AG09319 (cell line): ENCODE results near the gene PPP4R2.
A peak's percentile ranks its signal among the peaks of the same experiment; 100 is the strongest.

Source experiments
- DNase-seq: peaks from one replicate; pipeline ENCODE4 v3.0.0-alpha.2; 2010; ENCODE audit warnings: low read depth; ENCODE audit errors: extremely low read depth
- TF ChIP-seq, protein P1 (sequence below): IDR thresholded peaks from 2 replicates; pipeline ENCODE4 v1.5.1; 2011; ENCODE audit warnings: low read depth, mild to moderate bottlenecking, inconsistent platforms, low read length, moderate library complexity

Gene PPP4R2

DNA sequence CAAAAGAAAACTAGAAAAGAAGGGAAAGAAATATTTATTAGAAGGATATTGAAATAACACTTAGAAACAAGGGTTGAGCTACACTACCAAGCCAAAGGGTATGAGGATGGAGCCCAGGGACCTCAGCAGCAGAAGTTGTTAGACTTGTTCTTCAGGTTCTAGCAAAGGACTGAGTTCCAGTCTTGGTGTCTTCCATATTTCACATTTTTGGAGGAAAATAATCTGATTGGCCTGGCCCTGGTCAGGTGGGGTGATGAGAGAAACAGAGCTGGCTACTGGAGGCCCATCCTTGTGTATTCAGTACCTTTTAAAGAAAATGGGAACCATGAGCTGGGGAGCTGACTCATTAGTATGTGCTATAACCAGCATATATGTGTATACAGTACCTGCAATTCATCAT is 28.2 kb downstream of the PPP4R2 start:
- TF ChIP-seq, protein P1, sequence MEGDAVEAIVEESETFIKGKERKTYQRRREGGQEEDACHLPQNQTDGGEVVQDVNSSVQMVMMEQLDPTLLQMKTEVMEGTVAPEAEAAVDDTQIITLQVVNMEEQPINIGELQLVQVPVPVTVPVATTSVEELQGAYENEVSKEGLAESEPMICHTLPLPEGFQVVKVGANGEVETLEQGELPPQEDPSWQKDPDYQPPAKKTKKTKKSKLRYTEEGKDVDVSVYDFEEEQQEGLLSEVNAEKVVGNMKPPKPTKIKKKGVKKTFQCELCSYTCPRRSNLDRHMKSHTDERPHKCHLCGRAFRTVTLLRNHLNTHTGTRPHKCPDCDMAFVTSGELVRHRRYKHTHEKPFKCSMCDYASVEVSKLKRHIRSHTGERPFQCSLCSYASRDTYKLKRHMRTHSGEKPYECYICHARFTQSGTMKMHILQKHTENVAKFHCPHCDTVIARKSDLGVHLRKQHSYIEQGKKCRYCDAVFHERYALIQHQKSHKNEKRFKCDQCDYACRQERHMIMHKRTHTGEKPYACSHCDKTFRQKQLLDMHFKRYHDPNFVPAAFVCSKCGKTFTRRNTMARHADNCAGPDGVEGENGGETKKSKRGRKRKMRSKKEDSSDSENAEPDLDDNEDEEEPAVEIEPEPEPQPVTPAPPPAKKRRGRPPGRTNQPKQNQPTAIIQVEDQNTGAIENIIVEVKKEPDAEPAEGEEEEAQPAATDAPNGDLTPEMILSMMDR: no peak
- DNase-seq: no peak

DNA sequence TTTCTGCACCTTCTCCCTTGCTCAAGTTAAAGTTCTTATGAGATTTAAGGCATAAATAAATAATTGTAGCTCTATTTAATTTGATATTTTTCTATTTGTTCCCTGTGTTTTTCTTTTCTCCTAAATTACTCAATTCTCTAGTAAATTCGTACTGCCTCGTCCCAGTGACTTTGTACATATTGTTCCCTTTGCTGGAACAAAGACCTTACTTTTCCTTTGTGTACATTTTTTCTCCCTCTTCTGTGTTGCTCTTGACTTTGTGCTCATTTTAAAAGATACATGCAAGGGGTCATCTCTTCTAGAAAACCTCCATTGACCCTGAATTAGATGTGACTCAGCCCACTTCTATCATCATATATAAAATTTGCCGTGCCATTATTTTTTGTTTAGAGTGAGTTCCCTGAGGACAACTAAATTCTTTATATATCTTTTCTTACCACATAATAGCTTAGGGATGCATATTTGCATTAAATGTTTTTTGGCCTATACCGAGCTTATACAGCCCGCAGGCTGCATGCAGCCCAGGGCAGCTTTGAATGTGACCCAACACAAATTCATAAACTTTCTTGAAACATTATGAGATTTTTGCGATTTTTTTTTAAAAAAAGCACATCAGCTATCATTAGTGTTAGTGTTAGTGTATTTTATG is 29.6 kb downstream of the PPP4R2 start:
- TF ChIP-seq, protein P1: no peak
- no peak for DNase-seq

DNA sequence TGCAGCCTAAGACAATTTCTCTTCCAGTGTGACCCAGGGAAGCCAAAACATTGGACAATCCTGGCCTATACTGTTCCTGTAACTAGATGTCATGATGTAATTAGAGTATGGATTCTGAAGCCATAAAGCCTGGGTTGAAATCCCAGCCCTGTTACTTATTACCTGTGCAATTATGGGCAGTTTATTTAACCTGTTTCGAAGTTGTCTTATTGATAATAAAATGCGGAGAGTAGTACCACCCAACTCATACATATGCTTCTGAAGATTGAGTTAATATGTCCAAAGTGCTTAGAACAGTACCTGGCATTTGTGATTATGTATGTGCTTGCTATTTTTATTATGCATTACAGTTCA is 30.1 kb downstream of the PPP4R2 start:
- TF ChIP-seq, protein P1: no peak
- no peak for DNase-seq

DNA sequence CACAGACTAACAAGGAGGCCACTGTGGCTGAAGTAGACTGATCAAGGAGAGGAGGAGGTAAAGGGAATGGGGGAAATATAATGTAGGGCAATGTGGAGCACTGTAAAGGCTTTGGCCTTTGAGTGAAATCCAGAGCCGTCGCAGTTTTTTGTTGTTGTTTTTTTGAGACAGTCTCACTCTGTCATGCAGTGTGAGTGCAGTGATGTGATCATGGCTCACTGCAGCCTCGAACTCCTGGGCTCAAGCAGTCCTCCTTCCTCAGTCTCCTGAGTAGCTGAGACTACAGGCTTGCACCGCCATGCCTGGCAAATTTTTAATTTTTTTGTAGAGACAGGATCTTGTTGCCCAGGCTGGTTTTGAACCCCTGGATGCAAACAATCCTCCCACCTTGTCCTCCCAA is 32.2 kb downstream of the PPP4R2 start:
- TF ChIP-seq, protein P1: no peak
- no peak for DNase-seq

DNA sequence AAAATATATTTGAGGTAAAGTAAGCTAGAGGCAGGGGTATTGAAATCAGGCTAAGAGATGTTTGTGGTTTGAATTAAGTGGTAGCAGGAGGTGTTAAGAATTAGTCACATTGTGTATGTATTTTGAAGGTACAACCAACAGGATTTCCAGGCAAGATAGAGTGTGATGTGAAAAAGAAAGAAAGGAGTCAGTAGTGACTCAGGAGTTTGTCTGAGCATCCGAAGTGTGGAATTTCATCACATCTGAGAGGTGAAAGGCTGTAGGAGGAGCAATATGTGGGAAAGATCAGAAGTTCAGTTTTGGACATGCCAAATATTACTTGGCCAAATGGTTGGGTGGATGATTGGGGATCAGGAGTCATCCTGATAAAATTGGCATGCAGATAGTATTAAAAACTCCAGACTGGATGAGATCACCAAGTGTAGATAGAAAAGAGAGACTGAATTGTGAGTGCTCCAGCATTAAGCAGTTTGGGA is 32.7 kb downstream of the PPP4R2 start:
- peak; percentile 20 for DNase-seq
- TF ChIP-seq, protein P1: no peak

DNA sequence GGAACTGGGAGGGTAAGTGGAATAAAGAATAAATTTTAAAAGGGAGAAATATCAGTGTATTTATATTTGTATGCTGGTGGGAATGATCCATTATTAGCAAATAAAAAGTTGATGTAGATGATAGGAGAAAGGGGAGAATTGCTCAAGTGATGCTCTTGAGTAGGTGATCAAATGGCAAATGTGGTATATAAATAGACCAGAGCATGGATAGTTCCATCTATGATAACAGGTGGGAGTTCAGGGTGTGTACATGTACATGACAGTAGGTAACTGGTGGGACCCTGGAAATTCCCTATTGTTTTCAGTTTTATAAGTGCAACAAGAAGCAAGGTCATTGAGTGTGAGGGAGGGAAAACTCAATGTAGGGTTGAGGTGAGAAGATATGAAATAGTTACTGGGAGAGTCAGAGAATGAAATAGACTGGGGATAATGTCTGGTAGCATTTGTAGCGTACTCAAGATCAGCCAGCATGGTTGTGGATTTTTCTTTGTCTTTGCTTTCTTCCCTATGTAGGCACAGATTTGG is 33.5 kb downstream of the PPP4R2 start:
- no peak for DNase-seq
- TF ChIP-seq, protein P1: no peak

DNA sequence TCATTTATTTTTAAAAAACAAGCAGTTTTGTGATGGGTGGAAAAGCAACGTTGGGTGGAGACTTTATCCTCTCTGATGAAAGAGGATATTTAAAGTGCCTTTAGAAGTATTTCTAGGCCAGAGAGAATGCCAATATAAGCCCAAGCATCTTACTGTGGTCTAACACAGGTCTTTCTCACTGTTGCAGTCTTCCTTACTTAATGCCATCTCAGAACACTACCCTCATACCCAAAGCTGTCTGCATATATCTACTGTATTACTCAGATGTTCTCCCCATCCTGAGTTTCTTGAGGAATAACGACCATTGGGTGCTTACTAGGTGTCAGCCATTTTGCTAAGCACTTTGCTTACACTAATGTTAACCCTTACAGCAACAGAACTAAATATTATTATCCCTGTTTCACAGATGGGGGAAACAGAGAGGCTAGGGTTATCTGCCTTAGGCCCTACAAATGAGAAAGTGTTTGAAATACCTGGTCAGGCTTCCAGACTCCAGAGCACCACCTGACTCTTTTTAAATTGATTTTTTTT is 35.0 kb downstream of the PPP4R2 start:
- TF ChIP-seq, protein P1: no peak

More for the DNA sequence above, 35.0 kb downstream of the PPP4R2 start:
- no peak for DNase-seq
